PC-3 (cell line): ENCODE data around the gene NTN1. TPM values are rescaled to one million over a fixed set of nuclear protein-coding genes. Genes with fewer than 3 reads are reported as not detected.

Experiments
- ATAC-seq: fragments of 200-7000 bp; cut with Tn5 transposase; 2 replicates; pipeline ENCODE4 v1.9.1; 2020; ENCODE audit warnings: mild to moderate bottlenecking, moderate library complexity
- BruUV-seq: library from RNA; stranded (reverse); fragments of 400-500 nt; replicated peaks from 2 replicates; lab custom pipeline; 2021; lab: Mats Ljungman, UMichigan
- CTCF ChIA-PET: fragments of 300-600 bp; sonication (Branson Sonifier 250); formaldehyde crosslinking; loops from one replicate; lab custom pipeline; 2022; ENCODE audit warnings: antibody characterized with exemption; lab: Charles Lee
- POLR2A ChIA-PET: fragments of 300-600 bp; sonication (Branson Sonifier 250); formaldehyde crosslinking; loops from one replicate; lab custom pipeline; 2022; ENCODE audit warnings: antibody characterized with exemption; ENCODE audit not compliant: unreplicated experiment; lab: Charles Lee
- DNase-seq: peaks from one replicate; pipeline ENCODE4 v3.0.0-alpha.2; 2015
- H2AFZ ChIP-seq: fragments of 300-600 bp; sonication (generic); 2 replicates; pipeline ENCODE4 v1.6.0; 2016; ENCODE audit warnings: antibody characterized with exemption, low read length
- H3F3A ChIP-seq: fragments of 300-600 bp; sonication (generic); one replicate; pipeline ENCODE4 v1.6.0; 2017; ENCODE audit warnings: antibody characterized with exemption, low read length, control low read depth, mild to moderate bottlenecking; ENCODE audit not compliant: unreplicated experiment
- H3K27ac ChIP-seq: fragments of 300-600 bp; sonication (generic); 2 replicates; pipeline ENCODE4 v1.5.1; 2016; ENCODE audit warnings: mild to moderate bottlenecking, low read length
- H3K27me3 ChIP-seq: fragments of 300-600 bp; sonication (generic); 2 replicates; pipeline ENCODE4 v1.6.1; 2016; ENCODE audit warnings: low read length, mixed read lengths
- H3K36me3 ChIP-seq: fragments of 300-600 bp; sonication (generic); 2 replicates; pipeline ENCODE4 v1.6.1; 2016; ENCODE audit warnings: low read depth, mixed run types, low read length, mixed read lengths
- H3K4me1 ChIP-seq: fragments of 300-600 bp; sonication (generic); 2 replicates; pipeline ENCODE4 v1.5.1; 2016; ENCODE audit warnings: low read length; ENCODE audit not compliant: insufficient read depth
- H3K4me2 ChIP-seq: fragments of 300-600 bp; sonication (generic); 2 replicates; pipeline ENCODE4 v1.6.0; 2016; ENCODE audit warnings: low read length
- H3K4me3 ChIP-seq: fragments of 300-600 bp; sonication (generic); 2 replicates; pipeline ENCODE4 v1.5.1; 2016; ENCODE audit warnings: mild to moderate bottlenecking, low read length, mixed read lengths
- H3K79me2 ChIP-seq: fragments of 300-600 bp; sonication (generic); 2 replicates; pipeline ENCODE4 v1.6.1; 2017; ENCODE audit warnings: low read length, mixed read lengths
- H3K9ac ChIP-seq: fragments of 300-600 bp; sonication (generic); 2 replicates; pipeline ENCODE4 v1.6.0; 2016; ENCODE audit warnings: mild to moderate bottlenecking, low read length
- H3K9me2 ChIP-seq: fragments of 300-600 bp; sonication (generic); replicated peaks from 2 replicates; pipeline ENCODE4 v1.6.1; 2016; ENCODE audit warnings: mixed run types, low read length, mixed read lengths
- H3K9me3 ChIP-seq: fragments of 300-600 bp; sonication (generic); 2 replicates; pipeline ENCODE4 v1.6.1; 2016; ENCODE audit warnings: low read length, mixed read lengths
- H4K20me1 ChIP-seq: fragments of 300-600 bp; sonication (generic); 2 replicates; pipeline ENCODE4 v1.6.1; 2016; ENCODE audit warnings: low read length, mixed read lengths
- CTCF ChIP-seq: fragments of 300-600 bp; sonication (generic); conservative IDR thresholded peaks from 2 replicates; pipeline ENCODE4 v1.5.1; 2017; ENCODE audit warnings: antibody characterized with exemption, low read depth, mild to moderate bottlenecking, low read length
- EZH2 ChIP-seq: fragments of 300-600 bp; sonication (generic); IDR thresholded peaks from one replicate; pipeline ENCODE4 v1.6.1; 2017; ENCODE audit warnings: antibody characterized with exemption, mild to moderate bottlenecking, low read length; ENCODE audit not compliant: unreplicated experiment
- EZH2phosphoT487 ChIP-seq: fragments of 300-600 bp; sonication (generic); IDR thresholded peaks from 2 replicates; pipeline ENCODE4 v1.6.1; 2018; ENCODE audit warnings: mild to moderate bottlenecking, antibody characterized with exemption, low read length, borderline replicate concordance
- intact Hi-C: fragments of 100-400 bp; cut with micrococcal nuclease; formaldehyde crosslinking; loops from 2 replicates; pipeline ENCODE4 v1.9.0; 2023
- total RNA-seq: library from RNA; depleted of rRNA; stranded (reverse); fragments of >200 nt; gene quantifications from 2 replicates; pipeline ENCODE4 v1.2.3, GENCODE V29; 2014

NTN1 gene
- total RNA-seq, 1 experiment from 2014 or later: 0.22 TPM

DNA sequence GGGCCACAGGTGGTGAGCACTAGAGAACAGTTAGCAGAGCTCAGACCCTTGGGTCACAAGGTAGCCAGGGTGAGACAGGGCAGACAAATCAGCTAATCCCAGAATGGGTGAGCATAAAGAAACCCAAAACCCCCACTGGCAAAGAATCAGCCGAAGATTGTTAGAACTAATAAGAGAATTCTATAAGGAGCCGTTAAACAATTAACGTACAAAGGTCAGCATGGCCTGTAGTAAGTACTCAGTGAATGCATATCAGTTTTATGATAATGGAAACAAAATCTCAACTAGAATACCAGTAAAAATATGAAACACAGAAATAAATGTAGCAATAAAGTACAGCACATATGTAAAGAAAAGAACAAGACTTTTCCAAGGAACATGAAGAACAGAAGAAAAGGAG is 168.6 kb downstream of the NTN1 start:
- Histone ChIP-seq H3K4me1 (no peaks in the 10 kb centered on the region), H3K27ac (no peak overlapping the region), H3K4me2 (no peak overlapping the region), H3K36me3 (no peaks in the 10 kb centered on the region), H3F3A (no peaks in the 10 kb centered on the region), H3K27me3 (0 out of 2 replicates have a peak, but pooled peaks cover 5% of the 10 kb centered on the region), H4K20me1 (no peaks in the 10 kb centered on the region), H3K4me3 (no peak overlapping the region), H3K9me3 (no peaks in the 10 kb centered on the region), H3K79me2 (no peaks in the 10 kb centered on the region), H3K9me2 (no peaks in the 10 kb centered on the region), H3K9ac (no peak overlapping the region), H2AFZ (no peak overlapping the region)
- TF ChIP-seq EZH2: no peak
- TF ChIP-seq EZH2phosphoT487: no peak
- no peak for TF ChIP-seq CTCF
- no TSS peak for BruUV-seq
- intact Hi-C loops: no loop called here
- ATAC-seq (no peak), DNase-seq (no peak)
- CTCF ChIA-PET: no interaction called here
- POLR2A ChIA-PET: no interaction called here

DNA sequence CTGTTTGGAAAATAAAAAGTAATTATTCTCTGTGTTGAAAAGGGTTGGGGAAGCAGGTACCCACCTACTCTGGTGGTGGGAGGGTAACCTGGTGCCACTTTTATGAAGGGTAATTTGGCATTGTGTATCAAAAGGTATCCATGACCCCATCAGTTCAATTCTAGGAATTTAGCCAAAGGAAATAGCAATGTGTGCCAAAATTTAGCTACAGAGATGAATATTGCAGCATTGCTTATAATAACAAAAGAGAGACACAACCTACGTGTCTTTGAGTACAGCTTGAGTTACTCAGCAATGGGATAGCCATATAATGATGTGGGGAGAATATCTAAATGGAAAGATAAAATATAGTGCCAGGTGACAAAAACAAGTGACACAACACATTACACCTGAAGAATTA is 170.7 kb downstream of the NTN1 start:
- Histone ChIP-seq H3K9me2 (no peaks in the 10 kb centered on the region), H3K27ac (no peak overlapping the region), H3K4me2 (no peak overlapping the region), H3K9me3 (no peaks in the 10 kb centered on the region), H4K20me1 (no peaks in the 10 kb centered on the region), H3F3A (no peaks in the 10 kb centered on the region), H3K79me2 (no peaks in the 10 kb centered on the region), H3K4me1 (no peaks in the 10 kb centered on the region), H3K9ac (no peak overlapping the region), H3K27me3 (no peaks in the 10 kb centered on the region), H3K4me3 (no peak overlapping the region), H3K36me3 (no peaks in the 10 kb centered on the region), H2AFZ (no peak overlapping the region)
- ChIA-PET CTCF (no interaction called here), POLR2A (no interaction called here)
- intact Hi-C loops: no loop called here
- TF ChIP-seq EZH2phosphoT487: no peak
- TF ChIP-seq EZH2: no peak
- TF ChIP-seq CTCF: no peak
- DNase-seq (no peak), ATAC-seq (no peak)
- no TSS peak for BruUV-seq

DNA sequence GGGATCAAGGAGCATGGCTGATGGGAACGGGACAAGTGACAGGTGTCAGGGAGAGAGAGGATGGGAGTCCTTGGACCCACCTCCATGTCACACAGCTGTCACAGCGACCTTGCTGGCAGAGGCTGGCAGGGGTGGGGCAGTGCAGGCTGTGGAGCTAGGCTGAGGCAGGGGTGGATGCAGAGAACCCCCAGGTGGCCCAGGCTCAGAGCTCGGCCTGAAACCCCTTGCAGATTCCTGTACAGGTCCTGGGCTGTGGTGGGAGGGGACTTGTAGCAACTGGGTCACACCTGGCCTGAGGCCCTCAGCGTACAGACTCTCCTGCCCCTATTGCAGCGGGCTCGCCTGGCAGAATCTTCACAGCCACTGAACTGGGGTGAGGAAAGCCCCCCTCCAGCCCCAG is 174.1 kb downstream of the NTN1 start:
- H3K9me2 ChIP-seq: no peaks in the 10 kb centered on the region
- BruUV-seq: no TSS peak
- intact Hi-C loops: no loop called here
- H3K4me3 ChIP-seq: no peak overlapping the region
- no peaks in the 10 kb centered on the region for H3K9me3 ChIP-seq
- H3K4me2 ChIP-seq: no peak overlapping the region
- ATAC-seq (no peak), DNase-seq (no peak)
- H3K27me3 ChIP-seq: no peaks in the 10 kb centered on the region
- no peak overlapping the region for H3K27ac ChIP-seq
- no peaks in the 10 kb centered on the region for H3K79me2 ChIP-seq
- no peak for TF ChIP-seq EZH2phosphoT487
- TF ChIP-seq CTCF: no peak
- TF ChIP-seq EZH2: no peak
- no peak overlapping the region for H2AFZ ChIP-seq
- CTCF ChIA-PET: no interaction called here
- H3K36me3 ChIP-seq: no peaks in the 10 kb centered on the region
- H4K20me1 ChIP-seq: no peaks in the 10 kb centered on the region
- POLR2A ChIA-PET: no interaction called here
- no peak overlapping the region for H3K9ac ChIP-seq
- no peaks in the 10 kb centered on the region for H3F3A ChIP-seq
- H3K4me1 ChIP-seq: no peaks in the 10 kb centered on the region
